K562 (cell line): ENCODE measurements around the gene SEC23B. TPM values are rescaled to one million over a fixed set of nuclear protein-coding genes. Genes with fewer than 3 reads are reported as not detected.
A peak's percentile ranks its signal among the peaks of the same experiment; 100 is the strongest.

Experiments
- ATAC-seq: fragments of 200-7000 bp; cut with Tn5 transposase; 3 replicates; pipeline ENCODE4 v1.9.1; 2020; ENCODE audit warnings: moderate library complexity
- BruUV-seq: library from RNA; stranded (reverse); fragments of 400-500 nt; replicated peaks from 2 replicates; lab custom pipeline; 2021; lab: Mats Ljungman, UMichigan
- CTCF ChIA-PET: fragments of 300-600 bp; formaldehyde crosslinking; extraction: SDS; loops from one replicate; lab custom pipeline; 2021; ENCODE audit warnings: low intra/inter-chr PET ratio; lab: Yijun Ruan, JAX
- POLR2A ChIA-PET: fragments of 300-600, 350-650 bp; sonication (Branson Sonifier 250); formaldehyde crosslinking; extraction: SDS; loops from one replicate; lab custom pipeline; 2021; ENCODE audit warnings: antibody characterized with exemption, inconsistent platforms; lab: Yijun Ruan, JAX
- DNase-seq, 4 experiments: peaks; one replicate each; pipeline versions ENCODE4 v3.0.0 to v3.0.0-alpha.2; 2011 to 2018; ENCODE audit warnings: low spot score in 3 of 4, mixed read lengths in 3 of 4; ENCODE audit errors: extremely low read depth in 1 of 4
- FAIRE-seq: peaks from 2 replicates; lab custom pipeline; 2011; peaks lifted over from hg19 to GRCh38; lab: Jason Lieb, UNC
- H2AFZ ChIP-seq: 2 replicates; pipeline ENCODE4 v1.6.0; 2011; ENCODE audit warnings: low read depth, low read length, control low read depth, inconsistent platforms
- H3K27ac ChIP-seq: fragments of 200-600 bp; 3 replicates; pipeline ENCODE4 v1.8.0; 2011; ENCODE audit warnings: low read depth, mild to moderate bottlenecking, control low read depth, inconsistent platforms, low read length, moderate library complexity, mixed read lengths; ENCODE audit errors: extremely low read depth
- H3K27me3 ChIP-seq, 2 experiments: fragments of 300-600 bp in 1 of 2; 2 replicates in 1 of 2; 3 replicates in 1 of 2; pipeline versions ENCODE4 v1.6.0 to v1.8.0; 2011; ENCODE audit warnings: inconsistent platforms in 2 of 2, low read length in 2 of 2, mild to moderate bottlenecking in 1 of 2, mixed read lengths in 1 of 2, moderate library complexity in 1 of 2; ENCODE audit not compliant: control insufficient read depth in 2 of 2, insufficient read depth in 2 of 2
- H3K36me3 ChIP-seq: fragments of 300-600 bp; 3 replicates; pipeline ENCODE4 v1.8.0; 2011; ENCODE audit warnings: mild to moderate bottlenecking, low read length, inconsistent platforms; ENCODE audit not compliant: control insufficient read depth, insufficient read depth
- H3K4me1 ChIP-seq, 2 experiments: fragments of 200-600 bp in 1 of 2; replicated peaks in 1 of 2; 2 replicates in 1 of 2; 3 replicates in 1 of 2; pipeline versions ENCODE4 v1.5.1 to v1.8.0; 2011; ENCODE audit warnings: inconsistent platforms in 2 of 2, low read length in 2 of 2, mild to moderate bottlenecking in 1 of 2, mixed read lengths in 1 of 2, moderate library complexity in 1 of 2; ENCODE audit not compliant: control insufficient read depth in 2 of 2, insufficient read depth in 2 of 2
- H3K4me2 ChIP-seq: 2 replicates; pipeline ENCODE4 v1.6.1; 2011; ENCODE audit warnings: low read length, control low read depth, inconsistent platforms, mixed read lengths; ENCODE audit not compliant: insufficient read depth
- H3K4me3 ChIP-seq: fragments of 200-600 bp; sonication (generic), shearing (Covaris generic); 2 replicates; pipeline ENCODE4 v1.5.1; 2016; ENCODE audit warnings: control low read depth, inconsistent platforms
- H3K79me2 ChIP-seq: fragments of 200-600 bp; 3 replicates; pipeline ENCODE4 v1.8.0; 2011; ENCODE audit warnings: low read length, inconsistent platforms; ENCODE audit not compliant: control insufficient read depth, insufficient read depth
- H3K9ac ChIP-seq, 2 experiments: 2 replicates each; pipeline versions ENCODE4 v1.6.0 to v1.6.1; 2011; ENCODE audit warnings: low read depth in 2 of 2, low read length in 2 of 2, control low read depth in 1 of 2, inconsistent platforms in 1 of 2, mild to moderate bottlenecking in 1 of 2, mixed read lengths in 1 of 2; ENCODE audit not compliant: insufficient read depth in 1 of 2
- H3K9me1 ChIP-seq: one replicate; pipeline ENCODE4 v1.6.0; 2011; ENCODE audit warnings: inconsistent platforms, mild to moderate bottlenecking, low read length, moderate library complexity; ENCODE audit not compliant: control insufficient read depth, insufficient read depth
- H3K9me3 ChIP-seq: replicated peaks from 2 replicates; pipeline ENCODE4 v1.5.1; 2011; ENCODE audit warnings: low read depth, low read length, inconsistent platforms; ENCODE audit not compliant: control insufficient read depth, insufficient read depth
- H4K20me1 ChIP-seq: replicated peaks from 2 replicates; pipeline ENCODE4 v1.6.1; 2011; ENCODE audit warnings: low read length, inconsistent platforms, mixed read lengths; ENCODE audit not compliant: control insufficient read depth, insufficient read depth
- NUFIP1 ChIP-seq: fragments of 450-650 bp; IDR thresholded peaks from 2 replicates; pipeline ENCODE4 v1.6.1; 2018; ENCODE audit not compliant: partially characterized antibody
- SMARCE1 ChIP-seq: fragments of 450-650 bp; IDR thresholded peaks from 2 replicates; pipeline ENCODE4 v1.7.1; 2016; ENCODE audit warnings: mild to moderate bottlenecking
- TRIM28 ChIP-seq: fragments of 450-650 bp; IDR thresholded peaks from 2 replicates; pipeline ENCODE4 v1.6.1; 2017
- WGBS: fragments of 100-300 bp; shearing (Covaris generic); methylation state at CpG from one replicate; pipeline ENCODE4 v1.1.6; 2016; ENCODE audit warnings: low coverage, mixed read lengths; ENCODE audit not compliant: insufficient coverage; ENCODE audit errors: missing lambda C conversion rate; 5-methylcytosine and 5-hydroxymethylcytosine counted together
- in situ Hi-C: fragments of 300-500 bp; cut with MboI; formaldehyde crosslinking; loops from 4 replicates; pipeline ENCODE4 v1.15.0; 2018; ENCODE audit warnings: inconsistent platforms, mixed read lengths
- intact Hi-C: fragments of 100-400 bp; cut with micrococcal nuclease; formaldehyde crosslinking; loops from 2 replicates; pipeline ENCODE4 v1.14.2; 2022
- polyA plus RNA-seq, 8 experiments: library from polyadenylated mRNA; depleted of rRNA in 4 of 8; stranded (reverse) in 5 of 8; unstranded in 3 of 8; fragments of >200 nt; fragmentation: Nextera tagmentation in 2 of 8; fragmentation: Illumina TruSeq in 1 of 8; extraction: Ambion mirVana in 2 of 8; extraction: Trizol in 1 of 8; gene quantifications; 2 replicates each; pipeline versions ENCODE4 v1.2.1 to v1.2.3, GENCODE V29; 2011 to 2014; ENCODE audit warnings: inconsistent platforms in 1 of 8, missing spikeins in 1 of 8
- total RNA-seq, 7 experiments: library from RNA; depleted of rRNA in 6 of 7; stranded (reverse); fragments of >200 nt in 6 of 7; fragmentation: Illumina TruSeq in 2 of 7; extraction: Trizol in 2 of 7; gene quantifications; 2 replicates each; pipeline versions ENCODE4 v1.2.1 to v1.2.3, GENCODE V29; 2011 to 2021; ENCODE audit warnings: low replicate concordance in 1 of 7
- TF ChIP-seq, protein P1 (sequence below): sonication (generic); formaldehyde crosslinking; IDR thresholded peaks from 2 replicates; pipeline ENCODE4 v1.8.0; 2022; ENCODE audit warnings: mild to moderate bottlenecking, missing genetic modification reagents

The SEC23B gene
- total and polyA plus RNA-seq, 9 of the 15 experiments (the other 6 are each of a cell fraction or from before 2014, with no cell fraction given): 31.7 to 70.2 (median 38.5) TPM

DNA sequence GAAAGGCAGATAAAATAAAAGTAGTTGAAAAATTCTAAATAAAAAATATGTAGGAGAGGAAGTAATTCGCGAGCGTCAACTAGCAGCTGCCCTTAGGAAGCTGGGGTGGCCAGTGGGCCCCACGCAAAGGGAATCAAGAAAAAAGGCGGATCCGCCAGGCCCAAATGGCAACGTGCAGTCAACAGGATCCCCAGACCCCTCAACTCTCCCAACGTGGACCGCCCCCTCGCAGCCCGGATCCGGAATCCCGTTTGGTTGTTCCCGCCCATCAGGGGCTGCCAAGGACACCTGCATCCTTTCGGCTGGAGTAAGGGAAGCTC lies 41.2 kb upstream of the SEC23B start:
- in situ Hi-C loops (no loop called here), intact Hi-C loops (no loop called here)
- Histone ChIP-seq H3K9me1 (no peaks in the 10 kb centered on the region), H3K36me3 (peaks cover 9% of the 10 kb centered on the region; the same call in 1 of the 3 replicates), H3K4me2 (peak overlapping the region; percentile 78), H3K79me2 (peaks cover 22% of the 10 kb centered on the region), H2AFZ (peak overlapping the region; percentile 91), H3K27me3 (no peaks in the 10 kb centered on the region), H4K20me1 (no peaks in the 10 kb centered on the region), H3K4me3 (peak overlapping the region; percentile 82), H3K9ac (peak overlapping the region; percentile 75 to 81; a peak in 3 of 4 replicates), H3K9me3 (no peaks in the 10 kb centered on the region), H3K27ac (no peak overlapping the region), H3K4me1 (peaks cover 0 to 11% of the 10 kb centered on the region in 2 experiments; a peak in 1 of 5 replicates)
- DNase-seq: no peak
- no TSS peak for BruUV-seq
- FAIRE-seq: no peak
- 2% methylated on average over 13 of the region's 15 CpGs for WGBS
- peak; percentile 19 for ATAC-seq
- TF ChIP-seq, protein P1, sequence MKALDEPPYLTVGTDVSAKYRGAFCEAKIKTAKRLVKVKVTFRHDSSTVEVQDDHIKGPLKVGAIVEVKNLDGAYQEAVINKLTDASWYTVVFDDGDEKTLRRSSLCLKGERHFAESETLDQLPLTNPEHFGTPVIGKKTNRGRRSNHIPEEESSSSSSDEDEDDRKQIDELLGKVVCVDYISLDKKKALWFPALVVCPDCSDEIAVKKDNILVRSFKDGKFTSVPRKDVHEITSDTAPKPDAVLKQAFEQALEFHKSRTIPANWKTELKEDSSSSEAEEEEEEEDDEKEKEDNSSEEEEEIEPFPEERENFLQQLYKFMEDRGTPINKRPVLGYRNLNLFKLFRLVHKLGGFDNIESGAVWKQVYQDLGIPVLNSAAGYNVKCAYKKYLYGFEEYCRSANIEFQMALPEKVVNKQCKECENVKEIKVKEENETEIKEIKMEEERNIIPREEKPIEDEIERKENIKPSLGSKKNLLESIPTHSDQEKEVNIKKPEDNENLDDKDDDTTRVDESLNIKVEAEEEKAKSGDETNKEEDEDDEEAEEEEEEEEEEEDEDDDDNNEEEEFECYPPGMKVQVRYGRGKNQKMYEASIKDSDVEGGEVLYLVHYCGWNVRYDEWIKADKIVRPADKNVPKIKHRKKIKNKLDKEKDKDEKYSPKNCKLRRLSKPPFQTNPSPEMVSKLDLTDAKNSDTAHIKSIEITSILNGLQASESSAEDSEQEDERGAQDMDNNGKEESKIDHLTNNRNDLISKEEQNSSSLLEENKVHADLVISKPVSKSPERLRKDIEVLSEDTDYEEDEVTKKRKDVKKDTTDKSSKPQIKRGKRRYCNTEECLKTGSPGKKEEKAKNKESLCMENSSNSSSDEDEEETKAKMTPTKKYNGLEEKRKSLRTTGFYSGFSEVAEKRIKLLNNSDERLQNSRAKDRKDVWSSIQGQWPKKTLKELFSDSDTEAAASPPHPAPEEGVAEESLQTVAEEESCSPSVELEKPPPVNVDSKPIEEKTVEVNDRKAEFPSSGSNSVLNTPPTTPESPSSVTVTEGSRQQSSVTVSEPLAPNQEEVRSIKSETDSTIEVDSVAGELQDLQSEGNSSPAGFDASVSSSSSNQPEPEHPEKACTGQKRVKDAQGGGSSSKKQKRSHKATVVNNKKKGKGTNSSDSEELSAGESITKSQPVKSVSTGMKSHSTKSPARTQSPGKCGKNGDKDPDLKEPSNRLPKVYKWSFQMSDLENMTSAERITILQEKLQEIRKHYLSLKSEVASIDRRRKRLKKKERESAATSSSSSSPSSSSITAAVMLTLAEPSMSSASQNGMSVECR: no peak
- TF ChIP-seq NUFIP1 (no peak), TRIM28 (no peak), SMARCE1 (no peak)
- CTCF ChIA-PET: no interaction called here
- POLR2A ChIA-PET: interaction anchor here (0.9 to 1.5 kb wide), 3 partner anchors 9 to 41 kb away, joined by 3 to 7 read pairs (median 4); partner anchors contain the start of gene SEC23B
